Measurements from ENCODE around the gene RIMS3.

The RIMS3 gene

GRCh38 chr1:40653851-40654537, 11.5 kb downstream of the RIMS3 start:
- no peak for DNase-seq (ENCODE audit: low read depth)

GRCh38 chr1:40652979-40653378, 12.5 kb downstream of the RIMS3 start:
- no peak for DNase-seq (ENCODE audit: low read depth)

- no peak for DNase-seq (ENCODE audit: low read depth)
Measured at GRCh38 chr1:40652468-40652867, 13.0 kb downstream of the RIMS3 start.

- no peak for DNase-seq (ENCODE audit: low read depth)
Measured at GRCh38 chr1:40651138-40651857, 14.2 kb downstream of the RIMS3 start.

- no peak for DNase-seq (ENCODE audit: low read depth)
Measured at GRCh38 chr1:40650075-40650474, 15.4 kb downstream of the RIMS3 start.

GRCh38 chr1:40649592-40649930, 15.9 kb downstream of the RIMS3 start:
- no peak for DNase-seq (ENCODE audit: low read depth)

- no peak for DNase-seq (ENCODE audit: low read depth)
Measured at GRCh38 chr1:40648928-40649591, 16.4 kb downstream of the RIMS3 start.

- DNase-seq (ENCODE audit: low read depth): no peak
Measured at GRCh38 chr1:40648200-40648599, 17.3 kb downstream of the RIMS3 start.

GRCh38 chr1:40646315-40646714, 19.2 kb downstream of the RIMS3 start:
- DNase-seq (ENCODE audit: low read depth): no peak

GRCh38 chr1:40645118-40645680, 20.3 kb downstream of the RIMS3 start:
- DNase-seq (ENCODE audit: low read depth): no peak

GRCh38 chr1:40641601-40642242, 23.8 kb downstream of the RIMS3 start:
- no peak for DNase-seq (ENCODE audit: low read depth)

- DNase-seq (ENCODE audit: low read depth): no peak
Measured at GRCh38 chr1:40640314-40641076, 25.0 kb downstream of the RIMS3 start.

GRCh38 chr1:40638097-40639036, 27.1 kb downstream of the RIMS3 start:
- no peak for DNase-seq (ENCODE audit: low read depth)

- DNase-seq (ENCODE audit: low read depth): no peak
Measured at GRCh38 chr1:40637470-40638007, 27.9 kb downstream of the RIMS3 start.

GRCh38 chr1:40636777-40637176, 28.7 kb downstream of the RIMS3 start:
- DNase-seq (ENCODE audit: low read depth): no peak

GRCh38 chr1:40635763-40636500, 29.6 kb downstream of the RIMS3 start:
- DNase-seq (ENCODE audit: low read depth): no peak

GRCh38 chr1:40634901-40635655, 30.4 kb downstream of the RIMS3 start:
- no peak for DNase-seq (ENCODE audit: low read depth)

GRCh38 chr1:40633931-40634376, 31.5 kb downstream of the RIMS3 start:
- no peak for DNase-seq (ENCODE audit: low read depth)

- no peak for DNase-seq (ENCODE audit: low read depth)
Measured at GRCh38 chr1:40633523-40633922, 32.0 kb downstream of the RIMS3 start.
